Measurements from ENCODE around the gene INPP4B. TPM values are rescaled to one million over a fixed set of nuclear protein-coding genes. Genes with fewer than 3 reads are reported as not detected.

Gene INPP4B
- total RNA-seq, 1 experiment from 2014 or later: 14.3 TPM

- intact Hi-C loops (cut with micrococcal nuclease): no loop called here
- ChIA-PET CTCF (no interaction called here), POLR2A (no interaction called here), RAD21 (ENCODE audit: low non-redundant PET in 1 of 2, low total read pairs in 2 of 2, uncharacterized antibody in 2 of 2, unreplicated experiment in 2 of 2) (no interaction called here)
- no peak overlapping the region for H3K9ac ChIP-seq (ENCODE audit: low read length)
- no peaks in the 10 kb centered on the region for H3K9me3 ChIP-seq (ENCODE audit: control insufficient read depth in 1 of 2, insufficient read depth in 1 of 2, low read depth in 1 of 2, low read length in 2 of 2)
- H3K4me2 ChIP-seq (ENCODE audit: low read length): no peak overlapping the region
- no peaks in the 10 kb centered on the region for H3K36me3 ChIP-seq (ENCODE audit: control insufficient read depth in 1 of 2, insufficient read depth in 2 of 2, low read length in 2 of 2)
- no peaks in the 10 kb centered on the region for H3K79me2 ChIP-seq (ENCODE audit: insufficient read depth, low read length)
- ATAC-seq (no peak), DNase-seq (ENCODE audit: low read depth, low spot score) (no peak)
- no peaks in the 10 kb centered on the region for H4K20me1 ChIP-seq (ENCODE audit: insufficient read depth)
- no peaks in the 10 kb centered on the region for H3K27me3 ChIP-seq (ENCODE audit: insufficient read depth, low read length)
- H3K4me1 ChIP-seq (ENCODE audit: control insufficient read depth in 1 of 2, insufficient read depth in 2 of 2, low read length in 2 of 2): no peaks in the 10 kb centered on the region
- H3K27ac ChIP-seq (ENCODE audit: low read depth, low read length): no peak overlapping the region
- no peak overlapping the region for H3K4me3 ChIP-seq (replicated peaks in 1 of 2; ENCODE audit: low read depth in 1 of 2, low read length in 2 of 2)
- TF ChIP-seq ZNF274 (IDR thresholded peaks at IDR 0.05; ENCODE audit: low read depth, low read length): no peak
- TF ChIP-seq REST (IDR thresholded peaks at IDR 0.05; ENCODE audit: low read depth): no peak
- no peak for TF ChIP-seq YY1 (IDR thresholded peaks at IDR 0.05; ENCODE audit: extremely low read depth, insufficient replicate concordance, low read depth, low read length)
- no peak for TF ChIP-seq CBX3 (IDR thresholded peaks at IDR 0.05; ENCODE audit: low read depth)
- TF ChIP-seq TCF7L2 (IDR thresholded peaks at IDR 0.05; ENCODE audit: borderline replicate concordance, extremely low read depth, insufficient read depth, insufficient read length): no peak
- no peak for TF ChIP-seq SIN3A (IDR thresholded peaks at IDR 0.05; ENCODE audit: low read depth)
- no peak for TF ChIP-seq ZFX (IDR thresholded peaks at IDR 0.05)
- TF ChIP-seq JUND (IDR thresholded peaks at IDR 0.05): no peak
- no peak for TF ChIP-seq POLR2AphosphoS5 (IDR thresholded peaks at IDR 0.05; ENCODE audit: low read depth, low read length)
- TF ChIP-seq CEBPB (IDR thresholded peaks at IDR 0.05; ENCODE audit: low read depth): no peak
- no peak for TF ChIP-seq ATF3 (IDR thresholded peaks at IDR 0.05)
- no peak for TF ChIP-seq ZBTB33 (IDR thresholded peaks at IDR 0.05; ENCODE audit: extremely low read depth, insufficient replicate concordance, low read length)
- no peak for TF ChIP-seq SP1 (IDR thresholded peaks at IDR 0.05; ENCODE audit: low read depth)
- no peak for TF ChIP-seq EZH2 (IDR thresholded peaks at IDR 0.05)
- H3K9me2 ChIP-seq (ENCODE audit: insufficient read depth): no peaks in the 10 kb centered on the region
- no TSS peak for BruUV-seq (replicated peaks)
- H2AFZ ChIP-seq (ENCODE audit: low read depth, low read length, poor library complexity, severe bottlenecking): no peak overlapping the region
Observed at GRCh38 chr4:142858446-142858845, 12.3 kb upstream of the INPP4B start.
